Kidney epithelial cell (primary cell): ENCODE data around the gene TAF13. TPM values are rescaled to one million over a fixed set of nuclear protein-coding genes. Genes with fewer than 3 reads are reported as not detected.

Experiments
- DNase-seq: peaks from one replicate; pipeline ENCODE4 v3.0.0-alpha.2; 2010; ENCODE audit warnings: low read depth
- H3K27me3 ChIP-seq: 2 replicates; pipeline ENCODE4 v1.6.0; 2011; ENCODE audit warnings: low read length; ENCODE audit not compliant: control insufficient read depth, insufficient read depth
- H3K36me3 ChIP-seq: 2 replicates; pipeline ENCODE4 v1.5.1; 2011; ENCODE audit warnings: low read length; ENCODE audit not compliant: control insufficient read depth, insufficient read depth
- H3K4me3 ChIP-seq: 2 replicates; pipeline ENCODE4 v1.5.1; 2011; ENCODE audit warnings: low read depth, mild to moderate bottlenecking, control low read depth, low read length
- CTCF ChIP-seq: IDR thresholded peaks from 2 replicates; pipeline ENCODE4 v1.5.1; 2011; ENCODE audit warnings: mild to moderate bottlenecking, moderate library complexity, low read length, control low read depth, inconsistent platforms; ENCODE audit not compliant: insufficient read depth, poor library complexity, severe bottlenecking
- total RNA-seq: library from RNA; depleted of rRNA; stranded (reverse); fragments of >200 nt; gene quantifications from 2 replicates; pipeline ENCODE4 v1.2.3, GENCODE V29; 2015

The TAF13 gene
- total RNA-seq, 1 donor from 2014 or later = 55.0 TPM

- no peaks in the 10 kb centered on the region for H3K27me3 ChIP-seq
- H3K36me3 ChIP-seq = no peaks in the 10 kb centered on the region
- DNase-seq = no peak
- TF ChIP-seq CTCF = no peak
- H3K4me3 ChIP-seq = no peak overlapping the region
Observed at GRCh38 chr1:109079240-109079622, 3.4 kb upstream of the TAF13 start.

GRCh38 chr1:109078317-109078716, 2.5 kb upstream of the TAF13 start:
- no peak for TF ChIP-seq CTCF
- no peaks in the 10 kb centered on the region for H3K27me3 ChIP-seq
- H3K4me3 ChIP-seq = no peak overlapping the region
- H3K36me3 ChIP-seq = no peaks in the 10 kb centered on the region
- DNase-seq = no peak

GRCh38 chr1:109069294-109069693, 6.5 kb downstream of the TAF13 start:
- no peaks in the 10 kb centered on the region for H3K36me3 ChIP-seq
- no peak for TF ChIP-seq CTCF

GRCh38 chr1:109067883-109068282, 7.9 kb downstream of the TAF13 start:
- Histone ChIP-seq H3K36me3 (no peaks in the 10 kb centered on the region), H3K4me3 (no peak overlapping the region), H3K27me3 (no peaks in the 10 kb centered on the region)
- TF ChIP-seq CTCF = no peak
- DNase-seq = no peak

More at GRCh38 chr1:109069294-109069693, 6.5 kb downstream of the TAF13 start:
- no peak overlapping the region for H3K4me3 ChIP-seq
- DNase-seq = no peak
- H3K27me3 ChIP-seq = no peaks in the 10 kb centered on the region

- Histone ChIP-seq H3K4me3 (no peak overlapping the region), H3K36me3 (no peaks in the 10 kb centered on the region), H3K27me3 (no peaks in the 10 kb centered on the region)
- TF ChIP-seq CTCF = no peak
- DNase-seq = no peak
Observed at GRCh38 chr1:109065137-109065536, 10.7 kb downstream of the TAF13 start.

- Histone ChIP-seq H3K36me3 (no peaks in the 10 kb centered on the region), H3K4me3 (no peak overlapping the region), H3K27me3 (no peaks in the 10 kb centered on the region)
- DNase-seq = no peak
- TF ChIP-seq CTCF = no peak
Observed at GRCh38 chr1:109061183-109061582, 14.6 kb downstream of the TAF13 start.
